Measurements from ENCODE around the gene P2RX4. TPM values are rescaled to one million over a fixed set of nuclear protein-coding genes. Genes with fewer than 3 reads are reported as not detected.

The P2RX4 gene
- total and polyA plus RNA-seq, 9 of the 15 experiments (the other 6 are each of a cell fraction or from before 2014, with no cell fraction given): 6.6 to 21.5 (median 11.7) TPM

DNA sequence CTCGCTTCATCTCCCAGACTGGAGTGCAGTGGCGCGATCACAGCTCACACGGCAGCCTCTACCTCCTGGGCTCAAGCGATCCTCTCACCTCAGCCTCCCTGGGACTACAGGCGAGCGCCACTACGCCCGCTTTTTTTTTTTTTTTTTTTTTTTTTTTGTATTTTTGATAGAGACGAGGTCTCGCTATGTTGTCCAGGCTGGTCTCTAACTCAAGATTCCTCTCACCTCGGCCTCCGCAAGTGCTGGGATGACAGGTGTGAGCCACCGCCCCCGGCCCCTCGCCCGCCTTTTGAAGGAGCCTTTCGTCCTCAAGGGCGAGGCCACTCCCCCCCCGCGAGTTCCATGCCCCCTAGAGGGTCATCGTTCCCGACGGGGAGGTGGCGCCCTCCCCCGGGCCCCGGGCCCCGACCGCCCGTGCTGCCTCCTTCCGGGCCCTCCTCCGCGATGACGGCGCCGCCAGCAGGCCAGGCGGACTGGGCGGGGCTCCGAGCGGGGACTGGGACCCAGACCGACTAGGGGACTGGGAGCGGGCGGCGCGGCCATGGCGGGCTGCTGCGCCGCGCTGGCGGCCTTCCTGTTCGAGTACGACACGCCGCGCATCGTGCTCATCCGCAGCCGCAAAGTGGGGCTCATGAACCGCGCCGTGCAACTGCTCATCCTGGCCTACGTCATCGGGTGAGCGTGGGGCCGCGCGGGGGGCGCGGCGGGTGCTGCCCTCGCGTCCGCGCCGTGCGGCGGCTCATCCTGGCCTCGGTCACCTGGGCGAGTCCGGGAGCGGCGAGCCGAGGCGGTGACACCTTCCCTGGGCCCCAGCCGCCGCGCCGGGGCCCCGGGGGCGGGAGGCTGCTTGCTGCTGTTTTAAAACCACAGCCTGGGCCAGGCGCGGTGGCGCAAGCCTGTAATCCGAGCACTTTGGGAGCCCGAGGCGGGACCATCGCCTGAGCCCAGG is at the start of gene P2RX4 (continued):
- TF ChIP-seq, protein P1, sequence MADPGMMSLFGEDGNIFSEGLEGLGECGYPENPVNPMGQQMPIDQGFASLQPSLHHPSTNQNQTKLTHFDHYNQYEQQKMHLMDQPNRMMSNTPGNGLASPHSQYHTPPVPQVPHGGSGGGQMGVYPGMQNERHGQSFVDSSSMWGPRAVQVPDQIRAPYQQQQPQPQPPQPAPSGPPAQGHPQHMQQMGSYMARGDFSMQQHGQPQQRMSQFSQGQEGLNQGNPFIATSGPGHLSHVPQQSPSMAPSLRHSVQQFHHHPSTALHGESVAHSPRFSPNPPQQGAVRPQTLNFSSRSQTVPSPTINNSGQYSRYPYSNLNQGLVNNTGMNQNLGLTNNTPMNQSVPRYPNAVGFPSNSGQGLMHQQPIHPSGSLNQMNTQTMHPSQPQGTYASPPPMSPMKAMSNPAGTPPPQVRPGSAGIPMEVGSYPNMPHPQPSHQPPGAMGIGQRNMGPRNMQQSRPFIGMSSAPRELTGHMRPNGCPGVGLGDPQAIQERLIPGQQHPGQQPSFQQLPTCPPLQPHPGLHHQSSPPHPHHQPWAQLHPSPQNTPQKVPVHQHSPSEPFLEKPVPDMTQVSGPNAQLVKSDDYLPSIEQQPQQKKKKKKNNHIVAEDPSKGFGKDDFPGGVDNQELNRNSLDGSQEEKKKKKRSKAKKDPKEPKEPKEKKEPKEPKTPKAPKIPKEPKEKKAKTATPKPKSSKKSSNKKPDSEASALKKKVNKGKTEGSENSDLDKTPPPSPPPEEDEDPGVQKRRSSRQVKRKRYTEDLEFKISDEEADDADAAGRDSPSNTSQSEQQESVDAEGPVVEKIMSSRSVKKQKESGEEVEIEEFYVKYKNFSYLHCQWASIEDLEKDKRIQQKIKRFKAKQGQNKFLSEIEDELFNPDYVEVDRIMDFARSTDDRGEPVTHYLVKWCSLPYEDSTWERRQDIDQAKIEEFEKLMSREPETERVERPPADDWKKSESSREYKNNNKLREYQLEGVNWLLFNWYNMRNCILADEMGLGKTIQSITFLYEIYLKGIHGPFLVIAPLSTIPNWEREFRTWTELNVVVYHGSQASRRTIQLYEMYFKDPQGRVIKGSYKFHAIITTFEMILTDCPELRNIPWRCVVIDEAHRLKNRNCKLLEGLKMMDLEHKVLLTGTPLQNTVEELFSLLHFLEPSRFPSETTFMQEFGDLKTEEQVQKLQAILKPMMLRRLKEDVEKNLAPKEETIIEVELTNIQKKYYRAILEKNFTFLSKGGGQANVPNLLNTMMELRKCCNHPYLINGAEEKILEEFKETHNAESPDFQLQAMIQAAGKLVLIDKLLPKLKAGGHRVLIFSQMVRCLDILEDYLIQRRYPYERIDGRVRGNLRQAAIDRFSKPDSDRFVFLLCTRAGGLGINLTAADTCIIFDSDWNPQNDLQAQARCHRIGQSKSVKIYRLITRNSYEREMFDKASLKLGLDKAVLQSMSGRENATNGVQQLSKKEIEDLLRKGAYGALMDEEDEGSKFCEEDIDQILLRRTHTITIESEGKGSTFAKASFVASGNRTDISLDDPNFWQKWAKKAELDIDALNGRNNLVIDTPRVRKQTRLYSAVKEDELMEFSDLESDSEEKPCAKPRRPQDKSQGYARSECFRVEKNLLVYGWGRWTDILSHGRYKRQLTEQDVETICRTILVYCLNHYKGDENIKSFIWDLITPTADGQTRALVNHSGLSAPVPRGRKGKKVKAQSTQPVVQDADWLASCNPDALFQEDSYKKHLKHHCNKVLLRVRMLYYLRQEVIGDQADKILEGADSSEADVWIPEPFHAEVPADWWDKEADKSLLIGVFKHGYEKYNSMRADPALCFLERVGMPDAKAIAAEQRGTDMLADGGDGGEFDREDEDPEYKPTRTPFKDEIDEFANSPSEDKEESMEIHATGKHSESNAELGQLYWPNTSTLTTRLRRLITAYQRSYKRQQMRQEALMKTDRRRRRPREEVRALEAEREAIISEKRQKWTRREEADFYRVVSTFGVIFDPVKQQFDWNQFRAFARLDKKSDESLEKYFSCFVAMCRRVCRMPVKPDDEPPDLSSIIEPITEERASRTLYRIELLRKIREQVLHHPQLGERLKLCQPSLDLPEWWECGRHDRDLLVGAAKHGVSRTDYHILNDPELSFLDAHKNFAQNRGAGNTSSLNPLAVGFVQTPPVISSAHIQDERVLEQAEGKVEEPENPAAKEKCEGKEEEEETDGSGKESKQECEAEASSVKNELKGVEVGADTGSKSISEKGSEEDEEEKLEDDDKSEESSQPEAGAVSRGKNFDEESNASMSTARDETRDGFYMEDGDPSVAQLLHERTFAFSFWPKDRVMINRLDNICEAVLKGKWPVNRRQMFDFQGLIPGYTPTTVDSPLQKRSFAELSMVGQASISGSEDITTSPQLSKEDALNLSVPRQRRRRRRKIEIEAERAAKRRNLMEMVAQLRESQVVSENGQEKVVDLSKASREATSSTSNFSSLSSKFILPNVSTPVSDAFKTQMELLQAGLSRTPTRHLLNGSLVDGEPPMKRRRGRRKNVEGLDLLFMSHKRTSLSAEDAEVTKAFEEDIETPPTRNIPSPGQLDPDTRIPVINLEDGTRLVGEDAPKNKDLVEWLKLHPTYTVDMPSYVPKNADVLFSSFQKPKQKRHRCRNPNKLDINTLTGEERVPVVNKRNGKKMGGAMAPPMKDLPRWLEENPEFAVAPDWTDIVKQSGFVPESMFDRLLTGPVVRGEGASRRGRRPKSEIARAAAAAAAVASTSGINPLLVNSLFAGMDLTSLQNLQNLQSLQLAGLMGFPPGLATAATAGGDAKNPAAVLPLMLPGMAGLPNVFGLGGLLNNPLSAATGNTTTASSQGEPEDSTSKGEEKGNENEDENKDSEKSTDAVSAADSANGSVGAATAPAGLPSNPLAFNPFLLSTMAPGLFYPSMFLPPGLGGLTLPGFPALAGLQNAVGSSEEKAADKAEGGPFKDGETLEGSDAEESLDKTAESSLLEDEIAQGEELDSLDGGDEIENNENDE (IDR thresholded peaks at IDR 0.05; ENCODE audit: low read depth, low read length): no peak
- TF ChIP-seq KDM5B (IDR thresholded peaks at IDR 0.05; ENCODE audit: insufficient replicate concordance, low read depth, low read length): peak; percentile 98
- TF ChIP-seq CREBBP (IDR thresholded peaks at IDR 0.05; ENCODE audit: low read depth, low read length): no peak
- no peak for TF ChIP-seq ARID2 (IDR thresholded peaks at IDR 0.05)
- no peak for TF ChIP-seq NCOA1 (IDR thresholded peaks at IDR 0.05; ENCODE audit: low read depth)
- TF ChIP-seq, protein P2, sequence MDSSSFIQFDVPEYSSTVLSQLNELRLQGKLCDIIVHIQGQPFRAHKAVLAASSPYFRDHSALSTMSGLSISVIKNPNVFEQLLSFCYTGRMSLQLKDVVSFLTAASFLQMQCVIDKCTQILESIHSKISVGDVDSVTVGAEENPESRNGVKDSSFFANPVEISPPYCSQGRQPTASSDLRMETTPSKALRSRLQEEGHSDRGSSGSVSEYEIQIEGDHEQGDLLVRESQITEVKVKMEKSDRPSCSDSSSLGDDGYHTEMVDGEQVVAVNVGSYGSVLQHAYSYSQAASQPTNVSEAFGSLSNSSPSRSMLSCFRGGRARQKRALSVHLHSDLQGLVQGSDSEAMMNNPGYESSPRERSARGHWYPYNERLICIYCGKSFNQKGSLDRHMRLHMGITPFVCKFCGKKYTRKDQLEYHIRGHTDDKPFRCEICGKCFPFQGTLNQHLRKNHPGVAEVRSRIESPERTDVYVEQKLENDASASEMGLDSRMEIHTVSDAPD (CRISPR knock-in tag; IDR thresholded peaks at IDR 0.05): no peak
- no peak for TF ChIP-seq ZNF431 (CRISPR knock-in tag; IDR thresholded peaks at IDR 0.05)
- no peak for TF ChIP-seq HEY1 (CRISPR knock-in tag; IDR thresholded peaks at IDR 0.05; ENCODE audit: borderline replicate concordance)
- TF ChIP-seq GTF2F1 (IDR thresholded peaks at IDR 0.05; ENCODE audit: low read depth, low read length): no peak
- no peak for TF ChIP-seq POLR3G (IDR thresholded peaks at IDR 0.05; ENCODE audit: extremely low read depth, insufficient read length, insufficient replicate concordance)
- no peak for TF ChIP-seq NCOA2 (IDR thresholded peaks at IDR 0.05; ENCODE audit: partially characterized antibody in 2 of 2)
- no peak for TF ChIP-seq ZKSCAN1 (IDR thresholded peaks at IDR 0.05; ENCODE audit: low read depth, low read length)
- TF ChIP-seq TCF7L2 (IDR thresholded peaks at IDR 0.05; ENCODE audit: low read depth, low read length): no peak
- peak; percentile 77 for TF ChIP-seq HNRNPK (IDR thresholded peaks at IDR 0.05; ENCODE audit: low read depth, low read length, poor library complexity, severe bottlenecking)
